GM19468 (cell line): ENCODE measurements around the gene UGT1A3.

Source experiments
- ATAC-seq: cut with Tn5 transposase; IDR thresholded peaks from one replicate; pipeline ENCODE4 v1.9.1; 2021; ENCODE audit warnings: mild to moderate bottlenecking, moderate library complexity, moderate number of reproducible peaks; ENCODE audit not compliant: unreplicated experiment; ENCODE audit errors: extremely low read depth

Gene UGT1A3

GRCh38 chr2:233811732-233812131, 82.9 kb downstream of the UGT1A3 start:
- ATAC-seq, result no peak

GRCh38 chr2:233813236-233814055, 84.6 kb downstream of the UGT1A3 start:
- no peak for ATAC-seq

GRCh38 chr2:233814056-233814835, 85.4 kb downstream of the UGT1A3 start:
- ATAC-seq, result no peak

- no peak for ATAC-seq
These were observed 87.0 kb downstream of the UGT1A3 start for GRCh38 chr2:233815861-233816260.

GRCh38 chr2:233816334-233816733, 87.5 kb downstream of the UGT1A3 start:
- ATAC-seq, result no peak

- ATAC-seq, result no peak
These were observed 87.9 kb downstream of the UGT1A3 start for GRCh38 chr2:233816771-233817170.

- no peak for ATAC-seq
These were observed 88.6 kb downstream of the UGT1A3 start for GRCh38 chr2:233817361-233817911.

- ATAC-seq, result no peak
These were observed 89.3 kb downstream of the UGT1A3 start for GRCh38 chr2:233817995-233818638.

- no peak for ATAC-seq
These were observed 90.1 kb downstream of the UGT1A3 start for GRCh38 chr2:233818639-233819621.

- ATAC-seq, result no peak
These were observed 91.3 kb downstream of the UGT1A3 start for GRCh38 chr2:233819884-233820773.

- no peak for ATAC-seq
These were observed 91.9 kb downstream of the UGT1A3 start for GRCh38 chr2:233820774-233821105.

GRCh38 chr2:233821196-233821595, 92.4 kb downstream of the UGT1A3 start:
- no peak for ATAC-seq

- no peak for ATAC-seq
These were observed 92.9 kb downstream of the UGT1A3 start for GRCh38 chr2:233821709-233822100.

- ATAC-seq, result no peak
These were observed 93.4 kb downstream of the UGT1A3 start for GRCh38 chr2:233822101-233822771.
